GM12874 (cell line): ENCODE data around the gene GLOD5.

Experiments used
- CTCF ChIP-seq: IDR thresholded peaks from 2 replicates; pipeline ENCODE4 v1.5.1; 2011; ENCODE audit warnings: low read depth, mild to moderate bottlenecking, control low read depth, low read length, moderate library complexity; ENCODE audit not compliant: insufficient read depth

Gene GLOD5

DNA sequence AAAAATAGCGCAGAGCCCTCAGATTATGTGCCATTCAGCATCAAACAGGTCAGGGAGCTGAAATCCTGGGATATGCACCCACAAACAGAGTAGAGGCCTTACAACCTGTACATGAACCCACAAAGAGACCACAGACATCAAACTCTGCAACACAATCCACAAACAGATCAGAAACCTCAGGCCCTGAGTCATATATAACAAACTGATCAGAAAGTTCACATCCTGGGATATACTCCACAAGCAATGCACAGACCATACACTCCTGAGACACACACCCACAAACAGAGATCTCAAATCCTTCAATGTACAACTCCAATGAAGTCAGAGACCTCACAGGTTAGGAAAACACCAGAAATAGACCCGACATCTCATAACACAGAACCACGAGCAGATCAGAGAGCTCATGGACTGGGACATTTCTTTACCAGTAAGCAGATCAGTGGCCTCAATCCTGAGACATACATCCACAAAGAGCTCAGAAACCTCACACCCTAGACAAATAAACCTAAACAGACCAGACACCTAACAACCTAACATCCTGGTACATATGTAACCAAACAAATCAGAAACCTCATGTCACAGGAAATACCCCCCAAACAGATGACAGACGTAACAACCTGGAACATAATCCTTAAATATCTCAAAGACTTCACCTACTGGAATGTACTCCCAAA is 40.8 kb upstream of the GLOD5 start:
- TF ChIP-seq CTCF, result no peak

DNA sequence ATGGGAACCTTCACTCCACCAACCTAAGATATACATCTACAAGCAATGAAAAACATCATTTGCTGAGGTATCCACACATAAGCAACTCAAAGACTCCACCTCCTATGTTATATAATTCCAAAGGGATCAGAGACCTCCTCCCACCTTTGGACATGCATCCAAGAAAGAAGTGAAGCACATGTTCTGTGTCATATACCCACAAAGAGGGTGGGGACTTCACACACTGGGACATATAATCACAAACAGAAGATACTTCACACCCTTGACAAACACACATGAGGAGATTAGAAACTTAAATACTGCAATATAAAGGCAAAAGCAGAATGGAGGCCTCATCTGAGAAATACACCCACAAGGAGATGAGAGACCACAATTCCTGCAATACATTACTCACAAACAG is 39.6 kb upstream of the GLOD5 start:
- TF ChIP-seq CTCF, result no peak

GRCh38 chrX:48726596-48726995 is 35.0 kb upstream of the GLOD5 start:
- TF ChIP-seq CTCF, result no peak

DNA sequence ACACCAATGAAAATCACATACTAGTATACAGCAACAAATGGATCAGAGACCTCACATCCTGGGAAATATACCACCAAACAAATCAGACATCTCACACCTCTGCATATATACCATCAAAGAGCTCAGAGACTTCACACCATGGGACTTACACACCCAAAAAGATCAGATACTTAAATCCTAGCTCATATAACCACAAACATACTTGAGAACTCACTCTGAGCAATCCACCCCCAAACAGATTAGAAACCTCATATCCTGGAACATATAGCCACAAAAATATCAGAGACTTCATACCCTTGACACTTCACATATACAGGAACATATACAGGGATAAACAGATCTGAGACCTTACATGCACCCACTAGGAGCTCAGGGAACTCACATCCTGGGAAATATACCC is 32.9 kb upstream of the GLOD5 start:
- TF ChIP-seq CTCF, result no peak

DNA sequence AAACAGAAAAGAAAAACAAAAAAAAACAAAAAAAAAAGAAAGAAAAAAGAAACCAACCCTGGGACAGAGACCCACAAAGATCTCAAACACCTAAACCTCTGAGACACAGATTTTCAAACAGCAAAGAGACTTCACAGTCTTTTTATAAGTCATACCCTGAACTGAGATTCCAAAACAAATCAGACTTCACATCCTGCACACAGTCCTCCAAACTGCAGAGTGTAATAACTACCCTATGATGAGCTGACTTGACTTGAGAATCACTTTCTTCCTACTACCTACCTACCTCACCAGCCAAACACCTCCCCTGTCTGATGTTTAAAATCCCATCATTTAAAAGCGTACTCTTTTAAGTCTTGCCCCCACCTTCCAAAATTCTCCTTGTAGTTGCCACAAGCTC is 25.2 kb upstream of the GLOD5 start:
- no peak for TF ChIP-seq CTCF

GRCh38 chrX:48736878-48737212 is 24.7 kb upstream of the GLOD5 start:
- no peak for TF ChIP-seq CTCF

GRCh38 chrX:48737213-48737938 is 24.2 kb upstream of the GLOD5 start:
- no peak for TF ChIP-seq CTCF
